Stimulated activated CD4-positive, alpha-beta T cell treated with anti-CD3 and anti-CD28 coated beads, Interleukin-1b, Interleukin-23, amount 100 ng/mL, for 1 hour (primary cell): Measurements from ENCODE around the gene UGCG.

Source experiments
- DNase-seq, 2 donors: peaks; one replicate each; pipeline ENCODE4 v3.0.0-alpha.2; 2020; ENCODE audit warnings: low read depth in 2 of 2

The UGCG gene

DNA sequence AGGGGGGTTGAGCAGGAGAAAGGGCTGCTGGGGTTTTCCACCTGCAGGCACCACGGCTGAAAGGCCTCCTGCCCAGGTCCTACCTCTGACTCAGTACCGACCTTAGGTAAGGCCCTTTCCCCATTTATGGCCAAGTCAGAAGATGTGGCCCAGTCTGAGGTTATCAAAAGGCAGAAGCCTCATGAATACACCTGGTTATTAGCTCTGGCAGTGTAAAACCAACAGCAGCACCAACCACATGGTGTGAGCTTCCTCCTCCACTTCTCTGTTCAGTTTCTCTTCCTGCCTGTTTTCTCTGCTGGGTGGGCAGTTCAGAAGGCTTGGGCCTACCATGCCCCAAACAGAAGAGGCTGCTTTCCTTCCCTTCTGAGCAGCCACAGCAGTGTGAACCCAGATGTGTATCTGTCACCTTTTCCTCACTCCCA is 86.9 kb downstream of the UGCG start:
- DNase-seq: no peak

DNA sequence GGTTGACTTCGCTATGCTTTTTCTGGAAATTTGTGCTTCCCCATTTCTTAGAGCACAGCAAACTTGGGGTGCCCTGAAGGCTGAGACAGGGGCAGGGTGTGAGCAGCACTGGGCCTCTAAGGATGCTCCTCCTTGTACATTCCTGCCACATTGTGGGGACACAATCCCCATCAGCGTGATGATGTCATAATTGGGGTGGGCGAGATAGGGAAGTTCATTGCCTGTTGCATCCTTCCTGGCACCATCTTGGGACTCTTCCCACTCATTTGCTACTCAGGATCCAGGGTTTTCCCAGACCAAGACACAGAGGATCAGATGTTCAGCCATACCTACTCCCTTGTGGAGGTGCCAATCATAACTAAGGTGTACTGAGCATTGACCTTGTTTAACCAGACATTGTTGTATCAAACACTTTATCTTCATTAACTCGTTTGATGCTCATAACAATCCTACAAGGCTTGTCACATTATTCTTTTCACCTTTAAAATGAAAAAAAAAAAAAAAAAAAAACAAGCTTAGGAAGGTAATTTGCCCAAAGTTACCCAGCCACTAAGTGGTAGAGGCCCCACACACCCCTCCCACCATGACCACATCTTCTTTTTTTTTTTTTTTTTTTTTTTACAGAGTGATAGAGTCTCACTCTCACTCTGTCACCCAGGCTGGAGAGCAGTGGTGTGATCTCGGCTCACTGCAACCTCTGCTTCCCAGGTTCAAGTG is 87.6 kb downstream of the UGCG start:
- no peak for DNase-seq
